Naive thymus-derived CD8-positive, alpha-beta T cell (primary cell): ENCODE measurements around the gene SLC25A28. TPM values are rescaled to one million over a fixed set of nuclear protein-coding genes. Genes with fewer than 3 reads are reported as not detected.
A peak's percentile ranks its signal among the peaks of the same experiment; 100 is the strongest.

Experiments used
- ATAC-seq, 2 donors: fragments of 150-1000 bp; cut with Tn5 transposase in 1 of 2; sonication (Bioruptor Pico), chemical (Tn5 transposase) in 1 of 2; 1 replicate in 1 of 2; 2 replicates in 1 of 2; pipeline ENCODE4 v1.10.0; 2021; ENCODE audit warnings: mild to moderate bottlenecking in 2 of 2, moderate library complexity in 2 of 2
- POLR2A ChIA-PET: fragments of 350-600 bp; sonication (Branson Sonifier 250); formaldehyde crosslinking; loops from one replicate; lab custom pipeline; 2021; ENCODE audit warnings: antibody characterized with exemption; lab: Charles Lee
- DNase-seq, 10 donors: peaks; one replicate each; pipeline versions ENCODE4 v3.0.0 to v3.0.0-alpha.2; 2020 to 2022
- H3K27ac Mint-ChIP-seq, 10 donors: one replicate each; pipeline ENCODE4 v1.8.0; 2020 to 2022; ENCODE audit warnings: mild to moderate bottlenecking in 10 of 10, mixed read lengths in 10 of 10, moderate library complexity in 4 of 10, inconsistent platforms in 1 of 10
- H3K27me3 Mint-ChIP-seq, 5 donors: one replicate each; pipeline ENCODE4 v1.8.0; 2021 to 2022; ENCODE audit warnings: mixed read lengths in 5 of 5
- H3K36me3 Mint-ChIP-seq, 3 donors: one replicate each; pipeline ENCODE4 v1.8.0; 2020 to 2022; ENCODE audit warnings: mixed read lengths in 3 of 3, mild to moderate bottlenecking in 2 of 3, inconsistent platforms in 1 of 3
- H3K4me1 Mint-ChIP-seq, 4 donors: one replicate each; pipeline ENCODE4 v1.8.0; 2021 to 2022; ENCODE audit warnings: mixed read lengths in 4 of 4
- H3K4me3 Mint-ChIP-seq, 10 donors: one replicate each; pipeline ENCODE4 v1.8.0; 2020 to 2022; ENCODE audit warnings: mild to moderate bottlenecking in 10 of 10, mixed read lengths in 10 of 10, moderate library complexity in 6 of 10, inconsistent platforms in 1 of 10
- H3K9me3 Mint-ChIP-seq, 9 donors: one replicate each; pipeline ENCODE4 v1.8.0; 2020 to 2022; ENCODE audit warnings: mixed read lengths in 9 of 9, mild to moderate bottlenecking in 3 of 9, inconsistent platforms in 1 of 9, moderate library complexity in 1 of 9
- polyA plus RNA-seq, 3 donors: library from polyadenylated mRNA; unstranded; fragments of 300-500 nt; fragmentation: Illumina TruSeq; gene quantifications; one replicate each; pipeline ENCODE4 v1.2.3, GENCODE V29; 2021
- total RNA-seq, 8 experiments: library from RNA in 2 of 8; stranded (reverse) in 2 of 8; gene quantifications; one replicate each; pipeline ENCODE4 v1.2.3 and lab custom pipeline; 2021 to 2026

Gene SLC25A28, protein sequence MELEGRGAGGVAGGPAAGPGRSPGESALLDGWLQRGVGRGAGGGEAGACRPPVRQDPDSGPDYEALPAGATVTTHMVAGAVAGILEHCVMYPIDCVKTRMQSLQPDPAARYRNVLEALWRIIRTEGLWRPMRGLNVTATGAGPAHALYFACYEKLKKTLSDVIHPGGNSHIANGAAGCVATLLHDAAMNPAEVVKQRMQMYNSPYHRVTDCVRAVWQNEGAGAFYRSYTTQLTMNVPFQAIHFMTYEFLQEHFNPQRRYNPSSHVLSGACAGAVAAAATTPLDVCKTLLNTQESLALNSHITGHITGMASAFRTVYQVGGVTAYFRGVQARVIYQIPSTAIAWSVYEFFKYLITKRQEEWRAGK
- total RNA-seq (10 to 100 TPM; 89.3 to 91.3 TPM), polyA plus RNA-seq (10 to 100 TPM; 15.2 to 24.0 (median 17.4) TPM), total RNA-seq (lab: John Stamatoyannopoulos, UW) (43.0 to 87.1 (median 61.7) reads per million in 6 experiments)

GRCh38 chr10:99619851-99620710, at the start of gene SLC25A28:
Gene SLC25A28 (minus strand): TSS chr10:99620439. CDS start chr10:99620335, 104 bp downstream.
- H3K9me3 Mint-ChIP-seq, result no peaks in the 10 kb centered on the region
- H3K27ac Mint-ChIP-seq, result peak within 1 kb of the TSS; percentile 77 to 99 (median 96)
- peaks cover 0 to 10% (median 0%) of the 10 kb centered on the region in 3 donors for H3K36me3 Mint-ChIP-seq
- ATAC-seq (peak in 1 of 2 donors; percentile 3), DNase-seq (peak in 9 of 10 donors; percentile 13 to 97 (median 93))
- peak within 1 kb of the TSS; percentile 74 to 96 (median 90) for H3K4me3 Mint-ChIP-seq
- H3K27me3 Mint-ChIP-seq, result no peaks in the 10 kb centered on the region
- POLR2A ChIA-PET, result interaction anchor here (0.6 to 2.9 kb wide), 6 partner anchors 39 to 390 kb away, joined by 3 to 18 read pairs (median 6); partner anchors contain the start of genes COX15, CUTC, DNMBP and ENTPD7
- peaks cover 27 to 55% (median 50%) of the 10 kb centered on the region in 4 donors for H3K4me1 Mint-ChIP-seq

DNA sequence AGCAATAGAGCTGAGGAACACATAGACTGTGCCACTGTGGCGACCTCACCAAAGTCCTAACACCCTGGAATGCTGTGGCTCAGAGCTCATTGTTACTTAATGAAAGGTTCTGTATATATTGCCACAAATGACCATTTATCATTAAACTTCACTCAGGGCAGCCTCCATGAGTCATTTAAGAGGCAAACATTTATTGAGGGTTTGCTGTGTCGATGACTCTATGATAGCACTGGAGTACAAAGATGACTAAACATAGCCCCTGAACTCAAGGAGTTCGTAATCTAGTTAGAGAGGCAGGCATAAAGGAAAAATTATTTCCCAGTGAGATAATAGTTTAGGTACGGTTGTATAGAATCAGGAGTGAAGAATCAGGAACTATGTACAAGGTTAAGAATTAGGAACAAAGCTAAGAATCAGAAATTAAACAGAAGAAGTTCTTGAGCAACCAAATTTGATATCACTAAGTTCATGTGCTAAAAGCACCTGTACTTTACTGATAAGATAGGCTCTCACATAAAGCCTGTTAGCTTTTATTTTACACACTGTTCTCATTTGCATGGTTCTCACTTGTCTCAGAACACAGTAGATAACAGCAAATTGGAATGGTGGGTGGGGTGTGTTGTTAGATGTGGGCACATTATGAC, 47.0 kb upstream of the SLC25A28 start:
- no peaks in the 10 kb centered on the region for H3K9me3 Mint-ChIP-seq
- H3K4me3 Mint-ChIP-seq, result no peak overlapping the region
- ATAC-seq, result no peak
- POLR2A ChIA-PET, result no interaction called here
- no peak for DNase-seq
- peaks cover 0 to 27% (median 14%) of the 10 kb centered on the region in 3 donors for H3K36me3 Mint-ChIP-seq
- no peaks in the 10 kb centered on the region for H3K27me3 Mint-ChIP-seq
- no peak overlapping the region for H3K27ac Mint-ChIP-seq
- peaks cover 0 to 2% (median 0%) of the 10 kb centered on the region in 4 donors for H3K4me1 Mint-ChIP-seq

- no peaks in the 10 kb centered on the region for H3K27me3 Mint-ChIP-seq
- H3K27ac Mint-ChIP-seq, result no peak overlapping the region
- no peak overlapping the region for H3K4me3 Mint-ChIP-seq
- no peaks in the 10 kb centered on the region for H3K9me3 Mint-ChIP-seq
- H3K4me1 Mint-ChIP-seq, result peaks cover 0 to 6% (median 3%) of the 10 kb centered on the region in 4 donors
- POLR2A ChIA-PET, result no interaction called here
- H3K36me3 Mint-ChIP-seq, result peaks cover 0 to 27% (median 11%) of the 10 kb centered on the region in 3 donors
- DNase-seq, result no peak
- ATAC-seq, result no peak
These were observed 45.1 kb upstream of the SLC25A28 start for GRCh38 chr10:99665304-99665703.

DNA sequence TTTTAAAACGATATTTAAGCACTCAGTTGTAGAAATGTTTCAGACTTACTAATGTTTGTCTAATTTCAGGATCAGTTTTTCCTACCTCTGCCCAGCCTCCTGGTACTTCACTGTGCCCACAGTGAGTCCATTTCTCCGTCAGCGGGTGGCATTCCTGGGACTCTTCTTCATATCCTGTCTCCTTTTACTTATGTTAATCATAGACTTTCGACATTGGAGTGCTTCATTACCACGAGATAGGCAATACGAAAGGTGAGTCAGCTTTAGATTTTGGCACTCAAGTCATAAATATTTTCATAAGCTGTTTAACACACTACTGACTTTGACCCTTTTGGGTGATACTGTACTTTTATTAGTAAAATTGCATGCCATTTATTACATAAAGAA, 41.1 kb upstream of the SLC25A28 start:
- Mint-ChIP-seq H3K4me1 (peaks cover 9 to 29% (median 23%) of the 10 kb centered on the region in 4 donors), H3K36me3 (peaks cover 0 to 16% (median 8%) of the 10 kb centered on the region in 3 donors), H3K27me3 (peaks cover 0 to 1% (median 1%) of the 10 kb centered on the region in 5 donors), H3K9me3 (no peaks in the 10 kb centered on the region), H3K27ac (no peak overlapping the region), H3K4me3 (peak overlapping the region in 3 of 10 donors; percentile 9 to 56 (median 37))
- POLR2A ChIA-PET, result interaction anchor here (1.3 kb wide), 1 partner anchor 52 kb away, joined by 3 read pairs; no protein-coding TSS in a partner anchor
- no peak for DNase-seq
- no peak for ATAC-seq

DNA sequence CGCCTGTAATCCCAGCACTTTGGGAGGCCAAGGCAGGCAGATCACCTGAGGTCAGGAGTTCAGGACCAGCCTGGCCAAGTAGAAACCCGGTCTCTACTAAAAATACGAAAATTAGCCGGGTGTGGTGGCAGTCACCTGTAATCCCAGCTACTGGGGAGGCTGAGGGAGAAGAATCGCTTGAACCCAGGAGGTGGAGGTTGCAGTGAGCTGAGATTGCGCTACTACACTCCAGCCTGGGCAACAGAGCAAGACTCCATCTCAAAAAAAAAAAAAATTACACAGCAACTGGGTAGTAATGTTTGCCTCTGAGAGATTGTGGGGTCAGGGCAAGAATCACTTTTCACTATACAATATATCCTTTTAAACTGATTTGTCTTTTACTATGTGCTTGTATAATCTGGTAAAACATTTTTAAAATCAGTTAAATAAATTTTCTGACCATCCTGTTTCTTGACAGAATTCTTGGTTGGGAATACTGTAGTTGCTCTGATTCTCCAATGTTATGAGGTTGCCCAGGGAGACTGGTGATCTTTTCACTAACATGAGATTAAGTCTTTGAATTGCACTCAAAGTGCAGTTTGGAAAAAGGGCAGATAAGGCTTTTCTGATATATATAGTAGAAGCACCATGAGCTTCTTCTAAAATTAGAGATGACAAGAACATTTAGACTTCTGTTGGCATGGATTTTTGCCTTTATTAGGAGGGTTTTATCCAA, 40.6 kb upstream of the SLC25A28 start:
- H3K27ac Mint-ChIP-seq, result no peak overlapping the region

DNA sequence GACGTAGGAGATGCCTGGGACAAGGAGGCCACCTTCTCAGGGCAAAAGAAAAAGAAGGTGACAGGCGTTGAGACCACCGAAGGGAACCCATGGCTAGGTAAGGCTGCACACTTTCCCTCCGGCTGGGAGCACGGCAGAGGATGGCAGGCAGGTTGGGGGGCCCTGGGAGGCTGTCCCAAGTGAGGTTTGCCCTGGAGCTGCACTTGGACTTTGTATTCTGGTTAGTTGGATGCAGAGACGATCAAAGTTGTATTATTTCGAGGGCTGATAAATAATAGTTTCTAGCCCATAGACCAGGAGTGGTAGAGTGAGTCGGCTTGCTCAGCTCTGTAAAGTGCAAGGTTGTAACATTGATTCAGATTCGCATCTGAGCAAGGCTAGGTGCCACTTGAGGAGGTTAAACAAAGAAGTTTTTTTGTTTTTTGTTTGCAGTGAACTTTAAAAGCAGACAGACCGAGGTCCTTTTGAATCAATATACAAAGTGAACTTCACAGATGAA, 39.7 kb upstream of the SLC25A28 start:
- Mint-ChIP-seq H3K4me3 (peak overlapping the region; percentile 85 to 97 (median 90)), H3K36me3 (peaks cover 0 to 7% (median 3%) of the 10 kb centered on the region in 3 donors), H3K9me3 (no peaks in the 10 kb centered on the region), H3K27ac (peak overlapping the region in 7 of 10 donors; percentile 26 to 72 (median 63)), H3K4me1 (peaks cover 9 to 29% (median 23%) of the 10 kb centered on the region in 4 donors), H3K27me3 (peaks cover 3 to 9% (median 8%) of the 10 kb centered on the region in 5 donors)
- POLR2A ChIA-PET, result interaction anchor here (0.6 to 2.5 kb wide), 7 partner anchors 28 to 230 kb away, joined by 3 to 16 read pairs (median 4); partner anchors contain the start of genes COX15, CUTC, GOT1 and SLC25A28
- ATAC-seq (peak in 1 of 2 donors; percentile 1), DNase-seq (peak in 2 of 10 donors; percentile 6 to 9)

More for the DNA sequence above, 40.6 kb upstream of the SLC25A28 start:
- Mint-ChIP-seq H3K9me3 (no peaks in the 10 kb centered on the region), H3K4me1 (peaks cover 9 to 29% (median 23%) of the 10 kb centered on the region in 4 donors), H3K27me3 (peaks cover 0 to 7% (median 6%) of the 10 kb centered on the region in 5 donors), H3K36me3 (peaks cover 0 to 14% (median 5%) of the 10 kb centered on the region in 3 donors), H3K4me3 (peak overlapping the region in 3 of 10 donors; percentile 9 to 56 (median 37))
- POLR2A ChIA-PET, result interaction anchor here (1.3 kb wide), 1 partner anchor 53 kb away, joined by 3 read pairs; no protein-coding TSS in a partner anchor
- DNase-seq, result no peak
- ATAC-seq, result no peak

GRCh38 chr10:99659031-99659867, 39.0 kb upstream of the SLC25A28 start, which contains the start of gene ENTPD7:
Gene ENTPD7 (plus strand): TSS chr10:99659509. CDS start chr10:99659957, 448 bp downstream.
- peaks cover 3 to 9% (median 8%) of the 10 kb centered on the region in 5 donors for H3K27me3 Mint-ChIP-seq
- peaks cover 9 to 29% (median 23%) of the 10 kb centered on the region in 4 donors for H3K4me1 Mint-ChIP-seq
- POLR2A ChIA-PET, result interaction anchor here (0.6 to 2.5 kb wide), 6 partner anchors 28 to 229 kb away, joined by 3 to 16 read pairs (median 5); partner anchors contain the start of genes COX15, CUTC, GOT1 and SLC25A28
- peak within 1 kb of the TSS; percentile 32 to 93 (median 75) for H3K27ac Mint-ChIP-seq
- H3K9me3 Mint-ChIP-seq, result no peaks in the 10 kb centered on the region
- DNase-seq (peak; percentile 70 to 91 (median 82)), ATAC-seq (peak; percentile 97 to 99)
- peaks cover 0 to 4% (median 3%) of the 10 kb centered on the region in 3 donors for H3K36me3 Mint-ChIP-seq
- H3K4me3 Mint-ChIP-seq, result peak within 1 kb of the TSS; percentile 85 to 97 (median 90)

DNA sequence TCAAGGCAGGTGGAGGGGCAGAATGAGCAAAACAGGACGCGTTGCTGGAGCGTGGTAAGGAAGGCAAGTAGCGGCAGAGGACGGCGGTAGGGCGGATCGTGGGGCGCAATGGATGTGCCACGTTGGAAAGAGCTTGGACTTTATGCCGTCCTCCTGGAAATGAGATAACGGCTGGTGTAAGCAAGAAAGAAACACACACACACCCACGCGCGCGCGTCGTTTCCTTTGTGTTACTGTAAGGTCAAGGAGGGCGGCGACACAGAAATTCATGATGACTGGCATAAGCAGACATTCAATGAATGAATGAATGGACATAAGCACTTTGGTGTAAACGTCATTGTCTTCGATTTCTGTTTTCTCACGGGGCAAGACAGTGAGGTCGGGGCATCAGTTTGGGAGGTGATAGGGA, 38.4 kb upstream of the SLC25A28 start:
- peak overlapping the region; percentile 85 to 97 (median 90) for H3K4me3 Mint-ChIP-seq
- ATAC-seq (peak; percentile 2 to 5), DNase-seq (peak in 5 of 10 donors; percentile 2 to 64 (median 11))
- H3K27me3 Mint-ChIP-seq, result peaks cover 3 to 13% (median 11%) of the 10 kb centered on the region in 5 donors
- H3K4me1 Mint-ChIP-seq, result peaks cover 9 to 29% (median 23%) of the 10 kb centered on the region in 4 donors
- H3K9me3 Mint-ChIP-seq, result no peaks in the 10 kb centered on the region
- H3K36me3 Mint-ChIP-seq, result peaks cover 0 to under 1% (median under 1%) of the 10 kb centered on the region in 3 donors
- H3K27ac Mint-ChIP-seq, result peak overlapping the region; percentile 32 to 93 (median 74)
- POLR2A ChIA-PET, result interaction anchor here (1.1 to 2.5 kb wide), 3 partner anchors 37 to 228 kb away, joined by 4 to 16 read pairs (median 14); partner anchors contain the start of genes COX15, CUTC, GOT1 and SLC25A28

DNA sequence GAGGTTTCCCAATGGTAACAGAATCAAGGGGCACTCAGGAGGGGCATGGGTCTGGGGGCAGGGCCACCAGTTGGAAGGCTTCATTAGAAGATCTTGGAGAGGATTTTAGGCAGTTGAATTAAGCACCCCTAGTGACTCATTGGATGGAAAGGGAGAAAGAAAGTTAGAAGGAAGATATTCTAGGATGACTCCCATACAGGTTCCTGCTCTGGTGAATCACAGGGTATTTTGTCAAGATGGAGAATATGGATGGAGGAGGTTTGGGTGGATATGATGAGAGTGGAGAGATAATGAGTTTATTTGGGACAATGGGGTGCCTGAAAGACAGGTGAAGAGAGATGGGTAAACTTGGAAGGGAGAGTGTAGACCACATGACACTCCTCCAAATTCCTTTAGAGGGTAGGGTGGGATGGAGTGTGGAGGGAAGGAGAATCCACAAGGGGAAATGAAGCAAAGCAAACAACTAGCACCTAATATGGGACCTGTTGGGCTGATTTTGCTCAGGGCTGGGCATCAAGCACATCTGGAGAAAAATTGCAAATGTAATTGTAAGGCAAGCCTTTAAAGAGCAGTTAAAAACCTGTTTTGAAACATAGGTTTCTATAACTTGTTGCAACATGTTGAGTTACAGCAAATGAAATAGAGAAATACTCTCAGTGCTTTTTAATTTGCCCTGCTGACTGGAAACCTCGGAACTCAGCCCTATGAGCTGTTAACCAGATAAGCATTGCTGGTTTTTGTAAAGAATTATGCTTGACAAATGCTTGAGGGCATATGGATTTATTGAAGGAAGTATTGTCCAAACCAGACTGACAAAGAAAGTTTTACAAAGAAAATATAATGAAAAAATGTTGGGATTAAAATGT, 36.2 kb upstream of the SLC25A28 start:
- H3K27me3 Mint-ChIP-seq, result peaks cover 5 to 21% (median 14%) of the 10 kb centered on the region in 5 donors
- no peaks in the 10 kb centered on the region for H3K36me3 Mint-ChIP-seq
- ATAC-seq, result no peak
- DNase-seq, result no peak
- H3K9me3 Mint-ChIP-seq, result no peaks in the 10 kb centered on the region
- POLR2A ChIA-PET, result no interaction called here
- no peak overlapping the region for H3K27ac Mint-ChIP-seq
- peaks cover 9 to 27% (median 23%) of the 10 kb centered on the region in 4 donors for H3K4me1 Mint-ChIP-seq
- H3K4me3 Mint-ChIP-seq, result peak overlapping the region in 1 of 10 donors; percentile 4
